IMR-90 (cell line): Measurements from ENCODE around the gene CTRB2. TPM values are rescaled to one million over a fixed set of nuclear protein-coding genes. Genes with fewer than 3 reads are reported as not detected.

Experiments
- ATAC-seq: fragments of 200-7000 bp; cut with Tn5 transposase; 2 replicates; pipeline ENCODE4 v1.9.1; 2020; ENCODE audit warnings: low read depth, mild to moderate bottlenecking, moderate library complexity
- BruUV-seq: library from RNA; stranded (reverse); fragments of 400-500 nt; replicated peaks from 2 replicates; lab custom pipeline; 2021; lab: Mats Ljungman, UMichigan
- CTCF ChIA-PET: fragments of 300-600 bp; formaldehyde crosslinking; extraction: SDS; loops from one replicate; lab custom pipeline; 2021; ENCODE audit warnings: antibody characterized with exemption; lab: Yijun Ruan, JAX
- POLR2A ChIA-PET: fragments of 300-600 bp; sonication (Branson Sonifier 250); formaldehyde crosslinking; loops from one replicate; lab custom pipeline; 2022; ENCODE audit warnings: antibody characterized with exemption; ENCODE audit not compliant: unreplicated experiment; lab: Charles Lee
- DNase-seq: peaks from one replicate; pipeline ENCODE4 v3.0.0; 2013
- H2AFZ ChIP-seq: replicated peaks from 2 replicates; pipeline ENCODE3; 2013; ENCODE audit warnings: low read length, mild to moderate bottlenecking; ENCODE audit not compliant: poor library complexity
- H2AK5ac ChIP-seq: 2 replicates; pipeline ENCODE4 v1.6.1; 2013; ENCODE audit warnings: low read depth, low read length, inconsistent platforms
- H2AK9ac ChIP-seq: replicated peaks from 2 replicates; pipeline ENCODE3; 2013; ENCODE audit warnings: mild to moderate bottlenecking, low read depth, low read length, moderate library complexity; ENCODE audit not compliant: poor library complexity
- H2BK120ac ChIP-seq: 2 replicates; pipeline ENCODE4 v1.6.1; 2013; ENCODE audit warnings: low read depth, low read length, inconsistent platforms
- H2BK15ac ChIP-seq: 3 replicates; pipeline ENCODE4 v1.6.1; 2013; ENCODE audit warnings: low read depth, low read length, inconsistent platforms
- H2BK20ac ChIP-seq: 2 replicates; pipeline ENCODE4 v1.6.1; 2013; ENCODE audit warnings: low read depth, mild to moderate bottlenecking, inconsistent platforms, low read length, moderate library complexity
- H2BK5ac ChIP-seq: 2 replicates; pipeline ENCODE4 v1.6.1; 2013; ENCODE audit warnings: mild to moderate bottlenecking, low read depth, low read length, inconsistent platforms; ENCODE audit not compliant: poor library complexity, severe bottlenecking
- H3K14ac ChIP-seq: replicated peaks from 2 replicates; pipeline ENCODE4 v1.6.1; 2013; ENCODE audit warnings: low read depth, low read length, inconsistent platforms
- H3K18ac ChIP-seq: 2 replicates; pipeline ENCODE4 v1.6.1; 2013; ENCODE audit warnings: low read depth, low read length, control low read depth
- H3K23ac ChIP-seq: 2 replicates; pipeline ENCODE4 v1.6.1; 2013; ENCODE audit warnings: low read depth, low read length, inconsistent platforms
- H3K27ac ChIP-seq: 2 replicates; pipeline ENCODE4 v1.5.1; 2013; ENCODE audit warnings: mild to moderate bottlenecking, control low read depth, low read length; ENCODE audit not compliant: insufficient read depth
- H3K27me3 ChIP-seq: 2 replicates; pipeline ENCODE4 v1.6.1; 2013; ENCODE audit warnings: low read length; ENCODE audit not compliant: control insufficient read depth, insufficient read depth
- H3K36me3 ChIP-seq: 2 replicates; pipeline ENCODE4 v1.6.1; 2013; ENCODE audit warnings: low read length, mixed read lengths; ENCODE audit not compliant: control insufficient read depth, insufficient read depth
- H3K4ac ChIP-seq: 2 replicates; pipeline ENCODE4 v1.6.1; 2013; ENCODE audit warnings: low read depth, low read length, inconsistent platforms
- H3K4me1 ChIP-seq: 2 replicates; pipeline ENCODE4 v1.6.1; 2013; ENCODE audit warnings: low read length, mixed read lengths; ENCODE audit not compliant: control insufficient read depth, insufficient read depth
- H3K4me2 ChIP-seq: 2 replicates; pipeline ENCODE4 v1.6.1; 2013; ENCODE audit warnings: low read depth, mild to moderate bottlenecking, control low read depth, low read length, moderate library complexity
- H3K4me3 ChIP-seq: 2 replicates; pipeline ENCODE4 v1.5.1; 2013; ENCODE audit warnings: low read depth, mild to moderate bottlenecking, control low read depth, low read length, moderate library complexity; ENCODE audit not compliant: insufficient read depth
- H3K56ac ChIP-seq: 2 replicates; pipeline ENCODE4 v1.6.1; 2013; ENCODE audit warnings: low read length, inconsistent platforms; ENCODE audit not compliant: insufficient read depth; ENCODE audit errors: extremely low read depth
- H3K79me1 ChIP-seq, 2 experiments: 2 replicates each; pipeline ENCODE4 v1.6.1; 2013; ENCODE audit warnings: low read length in 2 of 2, inconsistent platforms in 1 of 2, low read depth in 1 of 2
- H3K9ac ChIP-seq: 2 replicates; pipeline ENCODE4 v1.6.1; 2013; ENCODE audit warnings: low read depth, low read length, control low read depth
- H3K9me1 ChIP-seq: 2 replicates; pipeline ENCODE4 v1.6.1; 2013; ENCODE audit warnings: low read length, inconsistent platforms; ENCODE audit not compliant: insufficient read depth
- H3K9me3 ChIP-seq: 2 replicates; pipeline ENCODE4 v1.6.1; 2013; ENCODE audit warnings: low read length; ENCODE audit not compliant: control insufficient read depth, insufficient read depth
- H4K20me1 ChIP-seq: 2 replicates; pipeline ENCODE4 v1.6.1; 2013; ENCODE audit warnings: low read length, inconsistent platforms; ENCODE audit not compliant: insufficient read depth
- H4K5ac ChIP-seq: 2 replicates; pipeline ENCODE4 v1.6.1; 2013; ENCODE audit warnings: mild to moderate bottlenecking, low read depth, low read length, control low read depth
- H4K8ac ChIP-seq, 2 experiments: 2 replicates each; pipeline ENCODE4 v1.6.1; 2013; ENCODE audit warnings: low read depth in 2 of 2, low read length in 2 of 2, control low read depth in 1 of 2, inconsistent platforms in 1 of 2
- H4K91ac ChIP-seq: 2 replicates; pipeline ENCODE4 v1.6.1; 2013; ENCODE audit warnings: low read depth, low read length, inconsistent platforms; ENCODE audit not compliant: insufficient read depth
- CTCF ChIP-seq: conservative IDR thresholded peaks from 2 replicates; pipeline ENCODE4 v1.5.1; 2012; ENCODE audit warnings: mild to moderate bottlenecking, low read depth, low read length, improper control_type of control experiment
- MAZ ChIP-seq: IDR thresholded peaks from 2 replicates; pipeline ENCODE4 v1.6.1; 2012; ENCODE audit warnings: low read depth, mild to moderate bottlenecking, low read length, improper control_type of control experiment, moderate library complexity, borderline replicate concordance
- MXI1 ChIP-seq: IDR thresholded peaks from 2 replicates; pipeline ENCODE4 v1.6.1; 2012; ENCODE audit warnings: low read depth, mild to moderate bottlenecking, low read length, moderate library complexity, borderline replicate concordance
- NFE2L2 ChIP-seq: fragments of 150-350 bp; IDR thresholded peaks from 2 replicates; pipeline ENCODE4 v1.6.1; 2016; ENCODE audit warnings: low read depth, mild to moderate bottlenecking, low read length
- RAD21 ChIP-seq: IDR thresholded peaks from 2 replicates; pipeline ENCODE4 v1.6.1; 2012; ENCODE audit warnings: low read length, improper control_type of control experiment
- RCOR1 ChIP-seq: IDR thresholded peaks from 2 replicates; pipeline ENCODE4 v1.6.1; 2012; ENCODE audit warnings: mild to moderate bottlenecking, low read length, improper control_type of control experiment; ENCODE audit not compliant: insufficient replicate concordance
- RFX5 ChIP-seq: IDR thresholded peaks from 2 replicates; pipeline ENCODE4 v1.8.0; 2012; ENCODE audit warnings: low read depth, mild to moderate bottlenecking, low read length, moderate library complexity
- USF2 ChIP-seq: fragments of 150-350 bp; IDR thresholded peaks from 2 replicates; pipeline ENCODE4 v1.6.1; 2017; ENCODE audit warnings: mild to moderate bottlenecking, antibody characterized with exemption, low read length, low read depth
- WGBS, 2 experiments: methylation state at CpG; one replicate each; pipeline versions ENCODE4 v1.1.5 to v1.1.7; 2013; ENCODE audit warnings: missing lambda C conversion rate in 2 of 2; ENCODE audit not compliant: insufficient read length in 1 of 2; ENCODE audit errors: extremely low coverage in 2 of 2; 5-methylcytosine and 5-hydroxymethylcytosine counted together
- dilution Hi-C: fragments of 300-500 bp; cut with HindIII; formaldehyde crosslinking; loops from one replicate; pipeline ENCODE4 v1.14.3; 2018; ENCODE audit warnings: low sequenced_read_pairs; ENCODE audit not compliant: unreplicated experiment
- in situ Hi-C: fragments of 300-500 bp; cut with MboI; formaldehyde crosslinking; loops from 3 replicates; pipeline ENCODE4 v1.14.3; 2019; ENCODE audit warnings: low sequenced_read_pairs, inconsistent platforms, mixed read lengths
- intact Hi-C: fragments of 100-400 bp; cut with micrococcal nuclease; formaldehyde crosslinking; loops from 2 replicates; pipeline ENCODE4 v1.10.0; 2022
- polyA plus RNA-seq, 3 experiments: library from polyadenylated mRNA; depleted of rRNA; stranded (reverse); fragments of >200 nt; gene quantifications; 2 replicates each; pipeline ENCODE4 v1.2.3, GENCODE V29; 2012; ENCODE audit warnings: low replicate concordance in 1 of 3
- total RNA-seq: library from RNA; depleted of rRNA; stranded (reverse); fragments of >200 nt; gene quantifications from 2 replicates; pipeline ENCODE4 v1.2.3, GENCODE V29; 2012

Gene CTRB2
- total and polyA plus RNA-seq, 2 of the 4 experiments (the other 2 are of a cell fraction) = not detected

GRCh38 chr16:75203096-75203495 is 3.9 kb downstream of the CTRB2 start:
- H2BK120ac ChIP-seq = no peak overlapping the region
- no peaks in the 10 kb centered on the region for H4K20me1 ChIP-seq
- no peak overlapping the region for H3K4me2 ChIP-seq
- no peaks in the 10 kb centered on the region for H3K79me1 ChIP-seq
- H3K56ac ChIP-seq = no peak overlapping the region
- no peak overlapping the region for H3K18ac ChIP-seq
- H2BK15ac ChIP-seq = no peak overlapping the region
- CTCF ChIA-PET = no interaction called here
- H2AK5ac ChIP-seq = no peak overlapping the region
- no peak overlapping the region for H3K4ac ChIP-seq
- no peak overlapping the region for H3K27ac ChIP-seq
- dilution Hi-C loops (no loop called here), in situ Hi-C loops (loop anchor here (25.0 kb wide), 2 partner anchors 384 to 559 kb away; no protein-coding TSS in a partner anchor), intact Hi-C loops (no loop called here)
- DNase-seq (no peak), ATAC-seq (no peak)
- H2BK20ac ChIP-seq = no peak overlapping the region
- H2AK9ac ChIP-seq = no peak overlapping the region
- H3K27me3 ChIP-seq = no peaks in the 10 kb centered on the region
- TF ChIP-seq NFE2L2 (no peak), RFX5 (no peak), CTCF (no peak), MAZ (no peak), RCOR1 (no peak), MXI1 (no peak), RAD21 (no peak), USF2 (no peak)
- H3K14ac ChIP-seq = no peak overlapping the region
- H3K9me1 ChIP-seq = no peaks in the 10 kb centered on the region
- H2AFZ ChIP-seq = no peak overlapping the region
- H4K91ac ChIP-seq = no peak overlapping the region
- POLR2A ChIA-PET = no interaction called here
- H2BK5ac ChIP-seq = no peak overlapping the region
- H4K8ac ChIP-seq = no peak overlapping the region
- H4K5ac ChIP-seq = no peak overlapping the region
- no TSS peak for BruUV-seq
- 0 out of 2 replicates have a peak, but pooled peaks cover under 1% of the 10 kb centered on the region for H3K4me1 ChIP-seq
- no peaks in the 10 kb centered on the region for H3K36me3 ChIP-seq
- WGBS, 2 experiments = 85% methylated on average over 7 of the region's 12 CpGs; no CpG with 5 or more reads in 1 of the 2 experiments
- no peaks in the 10 kb centered on the region for H3K9me3 ChIP-seq
- no peak overlapping the region for H3K23ac ChIP-seq
- H3K9ac ChIP-seq = no peak overlapping the region
- H3K4me3 ChIP-seq = no peak overlapping the region
